Ecto neural progenitor cell (in vitro differentiated cells): ENCODE measurements around the gene LYG1.

Source experiments
- DNase-seq: peaks from one replicate; pipeline ENCODE4 v3.0.0-alpha.2; 2018; ENCODE audit warnings: low spot score

The LYG1 gene

DNA sequence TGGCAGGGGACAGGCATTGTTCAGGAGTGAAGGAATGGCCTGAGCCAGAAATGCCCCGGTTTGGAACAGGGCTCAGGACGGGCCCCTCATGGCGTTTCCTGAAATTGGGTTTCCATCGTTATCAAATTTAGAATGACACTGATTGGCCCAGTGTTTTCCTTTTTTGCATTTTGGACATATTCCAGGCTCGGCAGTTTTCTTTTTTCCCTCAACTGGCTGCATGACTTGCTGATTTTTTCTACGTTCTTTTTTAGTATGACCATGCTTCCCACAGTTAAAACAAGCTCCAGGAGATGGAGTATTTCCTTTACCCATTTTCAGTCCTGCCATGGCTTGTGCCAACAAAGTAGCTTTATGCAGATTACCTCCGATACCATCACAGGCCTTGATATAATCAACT is 25.1 kb downstream of the LYG1 start:
- DNase-seq = no peak

DNA sequence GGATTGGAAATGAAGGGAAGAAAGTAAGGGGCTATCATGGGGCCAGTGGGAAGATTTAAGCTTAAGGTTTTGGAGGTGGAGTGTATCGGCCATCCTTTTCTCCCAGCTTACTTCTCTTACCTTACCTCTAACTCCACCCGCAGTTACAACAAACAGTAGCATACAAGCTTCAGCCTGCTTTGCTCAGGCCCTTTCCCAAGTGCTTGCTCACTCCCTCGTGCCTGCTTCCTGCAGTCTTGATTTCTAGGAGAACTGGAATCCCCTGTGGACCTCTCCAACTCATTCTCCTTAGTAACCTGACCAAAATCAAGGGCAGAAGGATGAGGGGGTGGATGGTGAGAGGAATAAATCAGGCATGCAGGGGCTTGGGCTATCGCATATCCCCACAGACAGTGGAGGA is 39.8 kb downstream of the LYG1 start:
- DNase-seq = no peak

DNA sequence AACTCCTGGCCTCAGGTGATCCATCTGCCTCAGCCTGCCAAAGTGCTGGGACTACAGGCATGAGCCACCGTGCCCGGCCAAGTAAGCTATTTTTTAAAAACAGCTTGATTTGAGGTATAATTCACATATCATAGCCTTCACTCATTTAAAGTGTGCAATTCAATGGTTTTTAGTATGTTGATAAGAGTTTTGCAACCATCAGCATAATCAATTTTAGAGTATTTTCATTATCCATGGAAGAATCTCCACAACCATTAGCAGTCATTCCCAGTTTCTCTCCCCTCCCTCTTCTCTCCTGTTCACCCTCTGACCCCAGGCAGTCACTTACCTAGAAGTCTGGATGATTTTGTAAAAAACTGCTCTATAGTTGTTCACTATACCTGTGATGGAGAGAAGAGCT is 40.8 kb downstream of the LYG1 start:
- no peak for DNase-seq

DNA sequence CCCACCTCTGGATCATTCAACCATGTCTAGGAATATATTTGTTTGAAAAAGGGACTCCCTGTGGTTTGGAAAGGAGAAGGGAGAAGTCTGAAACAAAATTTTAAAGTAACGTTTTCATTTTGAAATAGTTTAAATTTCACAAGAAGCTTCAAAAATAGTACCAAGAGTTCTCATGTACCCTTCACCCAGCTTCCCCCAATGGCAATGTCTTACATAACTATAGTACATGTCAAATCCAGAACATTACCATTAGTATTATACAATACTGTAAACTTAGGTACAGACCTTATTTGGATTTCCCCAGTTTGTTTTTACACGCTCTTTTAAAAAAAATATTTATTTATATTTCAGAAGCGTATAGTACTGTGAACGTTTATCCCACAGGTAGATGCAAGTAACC is 41.5 kb downstream of the LYG1 start:
- DNase-seq = no peak

DNA sequence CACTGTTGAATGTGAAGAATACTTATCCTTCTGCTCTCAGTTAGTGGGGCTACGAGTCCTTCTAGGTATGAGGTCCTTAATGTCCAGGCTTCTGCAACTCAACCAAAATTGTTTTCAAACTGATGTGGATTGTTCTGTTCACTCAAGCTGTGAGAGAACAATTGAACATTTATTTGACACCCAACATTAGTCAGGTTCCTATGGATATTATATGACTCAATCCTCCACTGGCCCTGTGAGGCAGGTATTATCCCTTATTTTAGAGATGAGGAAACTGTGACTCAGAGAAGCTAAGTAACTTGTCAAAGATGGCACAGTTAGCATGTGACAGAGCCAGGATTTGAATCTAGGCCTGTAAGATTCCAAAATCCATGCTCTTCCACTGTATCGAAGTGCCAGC is 44.3 kb downstream of the LYG1 start:
- no peak for DNase-seq

DNA sequence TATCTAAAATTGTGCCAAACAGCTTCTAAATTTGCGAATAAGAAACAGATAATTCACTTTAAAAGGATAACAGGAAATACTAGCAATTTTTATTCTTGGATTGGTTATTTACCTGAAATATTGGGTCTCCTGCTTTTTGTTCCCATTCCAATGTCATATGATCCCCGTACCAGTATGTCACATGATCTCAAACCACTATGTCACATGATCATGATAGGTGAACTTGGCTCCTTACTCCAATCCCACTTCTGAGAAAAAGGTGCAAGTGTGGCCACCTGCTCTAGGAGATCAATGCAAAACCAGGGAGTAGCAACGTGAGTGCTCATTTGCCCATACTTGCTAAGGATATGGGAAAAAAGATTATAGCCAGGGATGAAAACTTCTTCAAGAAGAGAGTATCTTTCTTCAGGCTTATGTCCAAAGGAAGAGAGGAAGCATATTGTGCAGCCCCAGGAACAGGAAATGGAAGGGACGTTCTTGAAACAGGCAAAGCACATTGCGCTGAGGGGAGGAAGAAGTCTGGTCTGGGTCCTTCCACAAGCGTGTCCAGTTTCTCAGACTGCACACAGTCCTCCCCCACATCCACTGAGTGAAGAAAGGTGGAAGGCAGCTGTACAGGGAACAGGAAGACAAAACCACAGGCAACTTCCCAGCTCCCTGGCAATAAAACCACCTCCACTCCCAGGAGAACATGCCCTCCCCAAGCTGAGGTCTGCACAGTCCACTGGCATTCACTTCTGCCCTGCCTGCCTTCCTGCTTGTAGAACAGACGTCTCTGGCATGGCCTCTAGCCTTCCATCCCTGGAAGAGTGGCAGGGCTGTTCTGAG is 45.3 kb downstream of the LYG1 start, which contains the start of gene LYG2:
TSS of gene LYG2 (minus strand) at position 176 of the 828 bp plus-strand sequence. CDS start 1,406 bp downstream, outside the sequence.
- no peak for DNase-seq

DNA sequence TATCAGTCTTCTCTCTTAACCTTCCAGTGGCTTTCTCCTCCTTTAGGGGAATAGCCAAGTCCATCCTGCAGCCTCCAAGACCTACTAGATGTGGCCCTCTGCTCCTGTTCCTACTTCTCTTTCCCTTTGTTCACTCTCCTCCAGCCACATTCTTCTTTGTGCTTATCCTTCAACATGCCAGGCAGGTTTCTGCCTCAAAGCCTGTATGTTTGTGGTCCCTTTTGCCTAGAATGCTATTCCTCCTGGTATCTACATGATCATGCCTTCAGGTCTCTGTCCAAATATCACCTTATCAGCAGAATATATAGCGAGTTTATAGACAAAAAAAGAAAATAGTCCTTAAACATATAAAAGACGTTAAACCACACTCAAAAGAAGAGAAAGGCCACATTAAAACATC is 51.0 kb downstream of the LYG1 start:
- DNase-seq = no peak

DNA sequence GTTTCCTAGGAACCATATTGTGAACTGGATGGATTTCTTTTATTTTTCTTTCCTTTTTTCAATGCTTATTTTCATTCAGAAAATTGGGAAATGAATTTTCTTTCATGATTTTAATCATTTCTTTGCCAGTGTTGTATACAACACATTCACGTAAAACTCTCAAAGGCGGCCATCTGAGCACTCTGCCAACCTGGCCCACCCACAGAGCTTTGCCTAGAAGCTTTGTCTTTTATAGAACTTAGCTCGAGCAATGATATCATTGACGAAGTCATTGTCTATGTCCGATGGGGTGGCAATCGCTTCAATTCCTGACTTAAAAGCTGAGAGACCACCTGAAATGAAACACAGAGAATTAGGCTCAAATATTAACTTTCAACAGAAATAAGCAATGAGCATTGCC is 58.8 kb downstream of the LYG1 start:
- no peak for DNase-seq

DNA sequence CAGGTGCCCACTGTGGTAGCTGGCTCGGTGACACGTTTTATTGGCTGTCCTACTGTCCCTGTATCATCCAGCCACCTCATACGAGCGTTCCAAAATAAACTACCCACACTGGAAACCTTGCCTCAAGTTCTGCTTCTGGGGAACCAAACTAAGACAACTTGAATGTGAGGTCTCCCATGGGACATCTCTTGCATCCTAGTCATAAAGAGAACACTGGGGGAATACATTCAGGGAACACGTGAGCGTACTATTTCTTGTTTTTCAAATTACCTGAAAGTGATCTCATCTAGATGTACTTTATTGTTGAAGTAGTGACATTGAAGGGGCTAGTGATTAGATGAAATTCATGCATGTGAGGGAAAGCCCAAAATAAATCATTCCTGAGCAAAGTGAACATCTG is 60.6 kb downstream of the LYG1 start:
- DNase-seq = no peak

DNA sequence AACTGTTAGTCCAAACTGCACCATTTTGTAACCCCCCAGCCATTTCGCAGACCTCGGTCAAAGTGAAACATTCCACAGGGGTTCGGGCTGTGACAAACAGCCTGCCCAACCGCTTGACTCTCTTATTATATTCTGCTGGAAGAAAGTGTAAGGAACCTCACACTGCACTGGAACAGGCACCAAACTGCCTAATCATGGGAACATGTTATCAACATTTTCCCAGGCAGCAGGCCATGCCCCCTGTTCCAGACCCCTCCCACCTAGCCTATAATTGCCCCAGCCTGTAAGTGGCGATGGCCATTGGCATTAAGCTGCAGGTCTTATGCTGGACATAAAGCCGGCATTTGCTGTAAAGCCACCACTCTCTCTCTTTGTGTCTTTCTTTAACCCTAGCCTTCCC is 62.4 kb downstream of the LYG1 start:
- DNase-seq = no peak
